Measurements from ENCODE around the gene TMEM131L. TPM values are rescaled to one million over a fixed set of nuclear protein-coding genes. Genes with fewer than 3 reads are reported as not detected.

Gene TMEM131L
- total and polyA plus RNA-seq, 4 donors, result 4.9 to 41.3 (median 12.9) TPM

GRCh38 chr4:153521478-153521877 is 55.3 kb downstream of the TMEM131L start:
- no peaks in the 10 kb centered on the region for H3K36me3 ChIP-seq (ENCODE audit: control insufficient read depth in 4 of 4, insufficient read depth in 3 of 4, low read depth in 1 of 4, low read length in 3 of 4)
- H3K27ac ChIP-seq (ENCODE audit: low read depth in 1 of 2, low read length in 2 of 2), result no peak overlapping the region
- no peak for DNase-seq (ENCODE audit: low spot score)
- H3K27me3 ChIP-seq (ENCODE audit: control insufficient read depth in 4 of 4, insufficient read depth in 4 of 4, low read length in 3 of 4), result no peaks in the 10 kb centered on the region
- TF ChIP-seq FOXA2 (IDR thresholded peaks at IDR 0.05) (no peak), HNF4A (conservative IDR thresholded peaks at IDR 0.05) (no peak), ATF3 (IDR thresholded peaks at IDR 0.05) (no peak), MAX (IDR thresholded peaks at IDR 0.05) (no peak), FOXA1 (IDR thresholded peaks at IDR 0.05) (no peak), RAD21 (IDR thresholded peaks at IDR 0.05) (no peak)
- no peak overlapping the region for H3K9ac ChIP-seq (ENCODE audit: low read depth in 1 of 2, low read length in 2 of 2)
- H3K4me3 ChIP-seq (ENCODE audit: low read depth in 1 of 3, low read length in 3 of 3), result no peak overlapping the region
- 95% methylated on average over 10 of the region's 10 CpGs for WGBS
- H3K9me3 ChIP-seq (ENCODE audit: control insufficient read depth in 4 of 4, low read length in 3 of 4), result no peaks in the 10 kb centered on the region
- H3K4me1 ChIP-seq (ENCODE audit: control insufficient read depth in 4 of 4, insufficient read depth in 4 of 4, low read length in 3 of 4), result peaks cover 0 to 55% (median 32%) of the 10 kb centered on the region in 4 donors

- peak overlapping the region; percentile 10 to 20 for H3K27ac ChIP-seq (ENCODE audit: low read depth in 1 of 2, low read length in 2 of 2)
- no peak for DNase-seq (ENCODE audit: low spot score)
- H3K36me3 ChIP-seq (ENCODE audit: control insufficient read depth in 4 of 4, insufficient read depth in 3 of 4, low read depth in 1 of 4, low read length in 3 of 4), result no peaks in the 10 kb centered on the region
- peaks cover 0 to 53% (median 33%) of the 10 kb centered on the region in 4 donors for H3K4me1 ChIP-seq (ENCODE audit: control insufficient read depth in 4 of 4, insufficient read depth in 4 of 4, low read length in 3 of 4)
- no peak for TF ChIP-seq REST (IDR thresholded peaks at IDR 0.05)
- H3K4me3 ChIP-seq (ENCODE audit: low read depth in 1 of 3, low read length in 3 of 3), result no peak overlapping the region
- H3K9ac ChIP-seq (ENCODE audit: low read depth in 1 of 2, low read length in 2 of 2), result no peak overlapping the region
- 82% methylated on average over 17 of the region's 17 CpGs for WGBS
- H3K9me3 ChIP-seq (ENCODE audit: control insufficient read depth in 4 of 4, low read length in 3 of 4), result no peaks in the 10 kb centered on the region
- no peaks in the 10 kb centered on the region for H3K27me3 ChIP-seq (ENCODE audit: control insufficient read depth in 4 of 4, insufficient read depth in 4 of 4, low read length in 3 of 4)
Measured at GRCh38 chr4:153521999-153522801, 56.0 kb downstream of the TMEM131L start.

GRCh38 chr4:153522802-153523094 is 56.6 kb downstream of the TMEM131L start:
- peaks cover 0 to 47% (median 30%) of the 10 kb centered on the region in 4 donors for H3K4me1 ChIP-seq (ENCODE audit: control insufficient read depth in 4 of 4, insufficient read depth in 4 of 4, low read length in 3 of 4)
- H3K4me3 ChIP-seq (ENCODE audit: low read depth in 1 of 3, low read length in 3 of 3), result no peak overlapping the region
- no peak for DNase-seq (ENCODE audit: low spot score)
- peak overlapping the region; percentile 10 to 20 for H3K27ac ChIP-seq (ENCODE audit: low read depth in 1 of 2, low read length in 2 of 2)
- no peaks in the 10 kb centered on the region for H3K36me3 ChIP-seq (ENCODE audit: control insufficient read depth in 4 of 4, insufficient read depth in 3 of 4, low read depth in 1 of 4, low read length in 3 of 4)
- H3K27me3 ChIP-seq (ENCODE audit: control insufficient read depth in 4 of 4, insufficient read depth in 4 of 4, low read length in 3 of 4), result no peaks in the 10 kb centered on the region
- H3K9me3 ChIP-seq (ENCODE audit: control insufficient read depth in 4 of 4, low read length in 3 of 4), result no peaks in the 10 kb centered on the region
- 83% methylated on average over 1 of the region's 1 CpG for WGBS
- TF ChIP-seq EGR1 (IDR thresholded peaks at IDR 0.05; ENCODE audit: low read depth in 2 of 2), result no peak
- TF ChIP-seq REST (IDR thresholded peaks at IDR 0.05), result no peak
- TF ChIP-seq SP1 (IDR thresholded peaks at IDR 0.05), result no peak
- no peak for TF ChIP-seq YY1 (IDR thresholded peaks at IDR 0.05)
- no peak overlapping the region for H3K9ac ChIP-seq (ENCODE audit: low read depth in 1 of 2, low read length in 2 of 2)
